OCI-LY1 (cell line): ENCODE results near the gene GPR15.

Source experiments
- CTCF ChIP-seq: fragments of 200-600 bp; sonication (generic), shearing (Covaris generic); IDR thresholded peaks from 2 replicates; pipeline ENCODE4 v1.5.1; 2017; ENCODE audit warnings: mild to moderate bottlenecking, antibody characterized with exemption, low read length, moderate library complexity, mixed read lengths
- EZH2 ChIP-seq: fragments of 200-600 bp; sonication (generic), shearing (Covaris generic); IDR thresholded peaks from 2 replicates; pipeline ENCODE4 v1.8.0; 2017; ENCODE audit warnings: borderline replicate concordance, mixed run types, mild to moderate bottlenecking, antibody characterized with exemption, low read length, moderate library complexity, mixed read lengths

- TF ChIP-seq CTCF, result no peak
- TF ChIP-seq EZH2, result no peak
Measured at GRCh38 chr3:98550833-98551232, 19.1 kb downstream of the GPR15 start.
